ENCODE measurements around the gene SLIT3.

- no peak for TF ChIP-seq CTCF (IDR thresholded peaks at IDR 0.05; ENCODE audit: insufficient read depth, low read length, poor library complexity, severe bottlenecking)
- TF ChIP-seq EZH2phosphoT487 (conservative IDR thresholded peaks at IDR 0.05; ENCODE audit: low read length): no peak
These were observed 601.9 kb downstream of the SLIT3 start for GRCh38 chr5:168699002-168699401.

Data from SU-DHL-6 (cell line).